GM12801 (cell line): ENCODE results near the gene LAMA3.

Experiments
- CTCF ChIP-seq: IDR thresholded peaks from one replicate; pipeline ENCODE4 v1.5.1; 2011; ENCODE audit warnings: control low read depth; ENCODE audit not compliant: insufficient read length; ENCODE audit errors: extremely low read depth

The LAMA3 gene

DNA sequence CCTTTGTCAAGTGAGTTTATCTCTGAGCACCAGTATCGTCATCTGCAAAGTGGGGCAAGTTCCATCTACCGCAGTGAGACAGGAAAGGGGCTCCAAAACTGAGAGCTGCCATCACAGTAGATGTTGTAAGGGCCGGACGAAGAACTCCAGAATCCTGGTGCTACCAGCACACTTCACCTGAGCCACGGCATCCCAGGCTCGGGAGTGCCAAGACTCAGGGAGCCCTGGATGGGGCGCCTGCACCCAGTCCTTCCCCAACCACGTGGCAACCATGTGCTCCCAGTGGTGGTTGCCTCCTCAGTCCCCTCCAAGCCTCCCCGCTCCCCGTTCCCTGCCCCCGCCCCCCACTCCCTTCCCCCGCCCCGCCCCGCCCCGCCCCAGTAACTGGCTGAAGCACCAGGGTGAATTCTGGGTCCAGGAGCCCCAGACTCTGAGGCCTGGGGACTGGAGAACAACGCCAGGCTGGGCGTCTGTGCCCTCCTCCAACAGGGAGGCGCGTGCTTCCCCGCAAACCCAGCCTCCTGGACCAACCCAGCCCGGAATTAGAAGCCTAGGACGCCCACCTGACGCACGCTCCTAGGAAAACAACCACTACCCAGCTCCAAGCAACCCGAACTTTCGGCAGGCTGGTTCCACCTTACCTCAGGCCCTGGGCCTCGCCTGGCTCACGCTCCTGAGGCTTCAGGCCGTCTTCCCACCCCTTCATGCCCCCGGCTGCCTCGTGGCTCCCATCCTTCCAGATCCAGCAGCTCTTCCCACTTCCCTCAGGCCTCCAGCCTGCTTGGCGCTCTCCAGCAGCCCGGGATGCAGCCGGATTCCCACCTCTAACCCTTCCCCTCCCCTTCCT, 67.6 kb downstream of the LAMA3 start:
- TF ChIP-seq CTCF, result no peak

DNA sequence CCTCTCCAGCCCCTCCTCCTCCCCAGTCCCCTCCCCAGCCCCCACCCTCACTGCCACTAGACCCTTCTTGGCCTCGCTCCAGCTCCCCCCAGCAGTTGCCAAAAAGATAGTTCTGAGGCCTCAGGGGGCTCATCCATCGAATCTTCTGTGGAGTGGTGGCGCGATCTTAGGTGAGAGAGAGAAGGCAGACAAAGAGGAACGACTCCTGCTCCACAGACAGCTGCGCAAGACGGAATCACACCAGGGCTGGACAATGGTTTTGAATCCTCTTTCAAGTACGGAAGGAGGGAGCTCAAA, 68.1 kb downstream of the LAMA3 start:
- TF ChIP-seq CTCF, result no peak

DNA sequence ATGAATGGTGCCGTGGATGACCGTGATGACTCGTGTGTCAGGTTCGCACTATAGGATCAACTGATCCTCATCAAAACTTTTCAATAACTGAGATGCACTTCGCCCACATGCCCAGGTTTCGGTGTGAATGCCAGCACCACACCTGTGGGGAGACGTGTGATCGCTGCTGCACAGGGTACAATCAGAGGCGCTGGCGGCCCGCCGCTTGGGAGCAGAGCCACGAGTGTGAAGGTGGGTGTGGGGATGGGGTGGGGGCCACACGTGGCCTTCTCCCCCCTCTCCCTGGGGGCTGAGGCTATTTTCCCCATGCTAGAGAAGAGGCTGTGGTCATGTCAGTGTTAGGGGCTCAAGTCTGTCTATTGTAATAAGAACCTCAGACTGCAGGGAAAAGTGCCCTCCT, 69.0 kb downstream of the LAMA3 start:
- no peak for TF ChIP-seq CTCF

DNA sequence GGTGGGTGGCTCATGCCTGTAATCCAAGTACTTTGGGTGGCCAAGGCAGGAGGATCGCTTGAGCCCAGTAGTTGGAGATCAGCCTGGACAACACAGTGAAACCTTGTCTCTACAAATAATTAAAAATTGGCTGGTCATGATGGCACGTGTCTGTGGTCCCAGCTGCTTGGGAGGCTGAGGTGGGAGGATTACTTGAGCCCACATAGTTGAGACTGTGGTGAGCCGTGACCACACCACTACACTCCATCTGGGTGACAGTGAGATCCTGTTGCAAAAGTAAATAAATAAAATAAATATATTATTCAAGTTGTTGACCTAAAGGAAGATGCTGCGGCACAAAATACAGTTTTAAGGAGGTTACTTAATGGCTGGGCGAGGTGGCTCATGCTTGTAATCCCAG, 72.7 kb downstream of the LAMA3 start:
- TF ChIP-seq CTCF, result no peak

GRCh38 chr18:23763343-23763742, 74.1 kb downstream of the LAMA3 start:
- TF ChIP-seq CTCF, result no peak

GRCh38 chr18:23765931-23766330, 76.7 kb downstream of the LAMA3 start:
- TF ChIP-seq CTCF, result no peak

GRCh38 chr18:23772327-23773024, 83.2 kb downstream of the LAMA3 start:
- TF ChIP-seq CTCF, result no peak
